GM19099 (cell line): Measurements from ENCODE around the gene PTPRM.

Experiments
- POLR2A ChIP-seq: IDR thresholded peaks from 3 replicates; pipeline ENCODE4 v1.6.1; 2011; ENCODE audit warnings: low read depth; ENCODE audit not compliant: insufficient read length; ENCODE audit errors: extremely low read depth

PTPRM gene

DNA sequence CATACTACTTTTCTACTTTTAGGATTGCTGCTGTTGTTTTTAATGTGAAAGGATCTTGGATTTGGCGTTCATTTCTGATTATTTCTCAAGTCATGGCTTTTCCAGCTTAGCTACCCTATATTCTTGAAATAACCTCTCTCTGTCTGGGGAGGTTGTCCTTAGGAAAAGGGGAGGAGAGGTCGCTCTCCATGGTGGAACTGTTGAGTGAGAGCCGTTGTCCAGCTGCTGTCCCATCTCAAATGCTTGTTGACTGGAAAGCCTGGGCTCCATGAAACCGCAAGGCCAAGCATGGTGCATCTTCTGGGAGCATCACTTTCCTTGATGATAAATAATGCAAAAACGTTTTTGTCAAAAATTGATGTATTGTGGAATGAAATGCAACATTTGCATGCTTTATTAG is 563.0 kb downstream of the PTPRM start:
- TF ChIP-seq POLR2A = no peak

GRCh38 chr18:8133032-8133431 is 565.9 kb downstream of the PTPRM start:
- TF ChIP-seq POLR2A = no peak

DNA sequence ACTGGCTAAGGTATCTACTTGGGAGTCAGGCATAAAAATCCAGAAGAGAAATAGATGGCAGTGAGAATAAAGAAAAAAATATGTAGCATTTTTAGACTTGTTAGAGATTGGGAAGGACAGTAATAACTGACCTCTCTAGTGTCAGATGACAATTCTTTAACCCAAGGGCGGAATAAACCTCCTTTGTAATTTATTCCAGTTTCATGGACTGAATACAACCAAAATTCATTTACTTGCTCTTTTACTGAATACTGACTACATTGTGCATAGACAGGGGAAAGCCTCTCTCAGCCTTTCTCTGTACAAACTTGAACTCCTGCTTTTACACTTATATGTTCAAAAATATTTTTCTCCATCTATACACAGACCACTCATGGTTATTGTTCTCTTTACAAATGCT is 566.8 kb downstream of the PTPRM start:
- TF ChIP-seq POLR2A = no peak

- TF ChIP-seq POLR2A = no peak
Observed at GRCh38 chr18:8139127-8139527, 572.0 kb downstream of the PTPRM start.

DNA sequence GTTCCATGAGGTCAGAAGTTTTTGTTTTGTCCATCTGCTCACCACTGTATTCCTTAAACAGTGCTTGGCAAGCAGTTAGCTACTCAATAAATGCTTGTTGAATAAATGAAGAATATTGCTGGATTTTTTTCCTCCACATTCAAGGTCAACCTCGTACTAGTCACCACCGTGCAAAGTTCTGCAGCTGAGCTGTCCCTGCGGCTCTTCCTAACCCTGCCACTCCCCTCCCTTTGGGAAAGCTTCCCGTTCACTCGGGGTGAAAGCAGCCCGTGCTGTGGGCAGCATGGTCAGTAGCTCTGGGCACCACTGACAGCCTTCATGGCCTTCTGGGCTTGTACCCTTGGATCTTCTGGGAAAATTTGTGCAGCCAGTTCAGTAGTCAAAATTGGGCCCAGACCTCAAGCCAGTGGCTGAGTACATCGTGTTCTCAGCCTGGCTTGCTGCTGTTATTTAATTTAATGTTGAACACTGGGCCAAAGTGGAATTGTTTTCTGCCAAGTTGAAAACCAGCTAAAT is 572.8 kb downstream of the PTPRM start:
- TF ChIP-seq POLR2A = no peak

DNA sequence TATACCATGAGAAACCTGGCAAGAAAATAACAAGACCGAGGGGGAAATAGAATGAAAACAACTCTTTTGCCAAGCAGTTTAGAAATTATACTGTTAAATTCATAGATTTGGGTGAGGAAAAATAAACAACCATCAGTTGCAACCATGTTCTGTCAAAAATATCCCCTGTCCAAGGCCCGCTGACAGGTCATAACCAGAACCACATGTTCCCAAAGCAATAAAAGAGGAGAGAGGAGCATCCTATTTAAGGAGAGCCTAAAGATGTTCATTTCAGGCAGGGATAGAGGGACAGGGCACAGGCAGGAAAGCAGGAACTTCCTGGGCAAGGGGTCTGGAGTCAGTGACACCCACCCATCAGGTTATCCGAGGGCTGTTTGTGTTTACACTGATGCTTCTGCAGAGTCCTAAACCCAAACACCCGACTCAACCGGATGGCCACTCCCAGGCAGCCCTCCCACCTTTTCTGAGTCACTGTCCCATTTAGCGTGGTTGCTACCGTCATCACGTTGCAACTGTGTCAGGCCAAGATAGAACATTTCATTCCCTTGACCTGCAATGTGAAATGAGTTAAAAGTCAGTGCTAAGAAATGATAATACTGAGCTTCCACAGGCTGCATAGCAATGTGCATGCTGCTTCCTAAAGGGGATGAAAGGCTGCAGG is 573.9 kb downstream of the PTPRM start:
- TF ChIP-seq POLR2A = no peak

DNA sequence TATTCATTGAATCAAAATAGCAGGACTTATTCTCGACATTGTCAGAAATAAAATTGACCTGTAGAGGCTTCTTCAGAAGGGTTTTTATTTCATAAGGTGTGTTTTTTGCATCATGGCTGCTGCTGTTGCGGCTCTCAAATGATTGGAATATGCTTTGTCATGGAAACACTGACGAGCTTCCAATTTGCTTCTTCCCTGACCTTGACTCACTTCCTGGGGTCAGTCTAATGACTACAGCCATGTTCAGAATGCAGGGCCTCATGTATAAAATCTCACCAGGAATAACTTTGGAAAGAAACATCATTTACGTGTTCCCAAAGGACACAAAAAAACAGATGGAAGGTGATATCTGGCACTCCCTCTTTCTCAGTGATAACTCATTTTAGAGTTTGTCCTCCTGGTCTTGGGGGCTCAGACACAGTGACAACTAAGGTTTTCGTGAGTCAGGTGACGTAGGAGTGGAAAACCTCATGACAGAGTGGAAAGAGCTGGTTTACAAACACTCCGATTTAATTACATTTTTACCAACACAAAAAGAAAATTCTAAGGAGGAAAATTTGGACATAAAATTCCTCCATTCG is 575.1 kb downstream of the PTPRM start:
- TF ChIP-seq POLR2A = no peak

GRCh38 chr18:8142932-8143331 is 575.8 kb downstream of the PTPRM start:
- no peak for TF ChIP-seq POLR2A

- no peak for TF ChIP-seq POLR2A
Observed at GRCh38 chr18:8151181-8151580, 584.1 kb downstream of the PTPRM start.

- TF ChIP-seq POLR2A = no peak
Observed at GRCh38 chr18:8153887-8154583, 586.9 kb downstream of the PTPRM start.

- no peak for TF ChIP-seq POLR2A
Observed at GRCh38 chr18:8162802-8163201, 595.7 kb downstream of the PTPRM start.

GRCh38 chr18:8163286-8163959 is 596.3 kb downstream of the PTPRM start:
- no peak for TF ChIP-seq POLR2A

DNA sequence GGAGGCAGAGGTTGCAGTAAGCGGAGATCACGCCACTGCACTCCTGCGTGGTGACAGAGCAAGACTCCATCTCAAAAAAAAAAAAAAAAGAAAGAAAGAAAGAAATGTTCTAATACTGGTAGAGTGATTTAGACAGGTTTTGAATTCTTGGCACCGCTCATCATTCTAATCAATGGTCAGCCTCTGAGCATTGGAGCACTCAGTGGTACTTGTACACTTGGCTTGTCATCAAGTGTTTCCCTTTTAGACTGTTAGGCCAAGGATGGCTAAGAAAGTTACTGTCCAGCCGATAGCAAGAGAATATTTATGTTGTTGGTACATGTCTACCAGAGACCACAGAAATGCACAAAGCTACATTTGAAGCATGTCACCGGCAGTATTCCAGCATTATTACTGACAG is 598.0 kb downstream of the PTPRM start:
- no peak for TF ChIP-seq POLR2A

GRCh38 chr18:8167026-8167425 is 599.9 kb downstream of the PTPRM start:
- no peak for TF ChIP-seq POLR2A

DNA sequence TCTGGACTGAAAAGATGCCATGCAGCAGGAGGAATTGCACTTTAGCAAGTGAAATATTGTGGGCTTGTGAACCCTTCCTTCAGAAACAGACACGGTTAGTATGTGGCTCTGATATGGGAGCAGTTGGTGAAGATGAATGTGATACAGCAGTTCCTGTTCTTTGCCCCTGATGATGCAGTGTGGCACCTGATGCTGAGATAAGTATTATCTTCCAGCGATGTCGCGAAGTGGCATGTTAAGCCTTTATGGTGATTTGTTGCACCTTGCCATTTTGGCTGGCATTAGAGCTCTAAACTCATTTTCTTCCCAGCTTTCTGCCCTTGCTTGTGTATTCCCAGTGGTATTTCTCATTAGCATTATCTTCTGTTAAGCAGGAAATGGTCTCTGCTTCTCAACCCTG is 600.6 kb downstream of the PTPRM start:
- TF ChIP-seq POLR2A = no peak
